GM12891 (cell line): ENCODE results near the gene HBZ.

Experiments used
- PAX5 ChIP-seq: IDR thresholded peaks from 2 replicates; pipeline ENCODE4 v1.6.1; 2011; ENCODE audit warnings: low read length, moderate library complexity, mild to moderate bottlenecking; ENCODE audit not compliant: insufficient read depth, severe bottlenecking
- POLR2A ChIP-seq: IDR thresholded peaks from 2 replicates; pipeline ENCODE4 v1.6.1; 2011; ENCODE audit warnings: low read depth, low read length, control low read depth
- POLR2AphosphoS5 ChIP-seq: IDR thresholded peaks from 2 replicates; pipeline ENCODE4 v1.6.1; 2011; ENCODE audit warnings: low read depth, low read length, control low read depth
- POU2F2 ChIP-seq: IDR thresholded peaks from 2 replicates; pipeline ENCODE4 v1.6.1; 2011; ENCODE audit warnings: low read depth, mild to moderate bottlenecking, control low read depth, low read length, moderate library complexity
- SPI1 ChIP-seq: IDR thresholded peaks from 2 replicates; pipeline ENCODE4 v1.6.1; 2011; ENCODE audit warnings: low read depth, low read length, control low read depth
- TAF1 ChIP-seq: IDR thresholded peaks from 2 replicates; pipeline ENCODE4 v1.6.1; 2011; ENCODE audit warnings: low read depth, low read length, control low read depth

DNA sequence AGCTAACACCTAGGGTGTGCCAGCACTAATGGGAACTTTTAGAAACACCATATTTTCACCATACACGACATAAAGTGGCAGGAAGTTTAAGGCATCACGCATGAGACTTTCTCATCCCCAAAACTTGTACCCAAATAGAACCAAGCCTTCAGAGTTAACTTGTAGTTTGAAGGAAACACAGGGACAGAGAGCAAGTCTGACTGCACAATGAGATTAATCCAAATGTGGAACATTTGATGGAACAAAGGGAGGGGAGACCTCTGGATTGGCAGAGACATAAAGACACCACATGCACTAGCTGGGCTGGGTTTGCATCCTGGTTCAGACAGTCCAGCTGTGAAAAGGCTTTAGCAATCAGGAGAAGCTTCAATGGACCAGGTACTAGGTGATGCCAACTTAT, 38.1 kb upstream of the HBZ start:
- TF ChIP-seq POLR2A (no peak), PAX5 (no peak), POLR2AphosphoS5 (no peak), TAF1 (no peak), SPI1 (no peak), POU2F2 (no peak)
